ACC112 (cell line): ENCODE results near the gene CLEC16A.
"Not testable (repeated sequence)": the region's sequence is repeated elsewhere in the genome, so short reads cannot be mapped to it uniquely, and the experiment has no call there.

Experiments used
- H2AFZ ChIP-seq: fragments of 200-600 bp; sonication (generic); one replicate; pipeline ENCODE4 v1.6.0; 2017; ENCODE audit warnings: antibody characterized with exemption, low read length; ENCODE audit not compliant: unreplicated experiment
- H3K27ac ChIP-seq: fragments of 200-600 bp; sonication (generic); 2 replicates; pipeline ENCODE4 v1.5.1; 2014; ENCODE audit warnings: low read depth, mild to moderate bottlenecking, antibody characterized with exemption, low read length, moderate library complexity
- H3K27me3 ChIP-seq: fragments of 200-600 bp; sonication (generic); 2 replicates; pipeline ENCODE4 v1.6.1; 2014; ENCODE audit warnings: mild to moderate bottlenecking, antibody characterized with exemption, low read length, moderate library complexity, mixed read lengths; ENCODE audit not compliant: insufficient read depth
- H3K36me3 ChIP-seq: fragments of 200-600 bp; sonication (generic); 2 replicates; pipeline ENCODE4 v1.6.1; 2016; ENCODE audit warnings: mild to moderate bottlenecking, antibody characterized with exemption, low read length, moderate library complexity, mixed read lengths; ENCODE audit not compliant: insufficient read depth
- H3K4me1 ChIP-seq: fragments of 200-600 bp; sonication (generic); one replicate; pipeline ENCODE4 v1.6.1; 2016; ENCODE audit warnings: low read length, mixed read lengths; ENCODE audit not compliant: insufficient read depth, unreplicated experiment, control insufficient read depth
- H3K4me3 ChIP-seq: fragments of 200-600 bp; sonication (generic); 2 replicates; pipeline ENCODE4 v1.5.1; 2014; ENCODE audit warnings: mild to moderate bottlenecking, low read depth, low read length
- H3K79me2 ChIP-seq: fragments of 200-600 bp; sonication (generic); one replicate; pipeline ENCODE4 v1.6.0; 2016; ENCODE audit warnings: low read length; ENCODE audit not compliant: control insufficient read depth, unreplicated experiment, insufficient read depth

Gene CLEC16A

DNA sequence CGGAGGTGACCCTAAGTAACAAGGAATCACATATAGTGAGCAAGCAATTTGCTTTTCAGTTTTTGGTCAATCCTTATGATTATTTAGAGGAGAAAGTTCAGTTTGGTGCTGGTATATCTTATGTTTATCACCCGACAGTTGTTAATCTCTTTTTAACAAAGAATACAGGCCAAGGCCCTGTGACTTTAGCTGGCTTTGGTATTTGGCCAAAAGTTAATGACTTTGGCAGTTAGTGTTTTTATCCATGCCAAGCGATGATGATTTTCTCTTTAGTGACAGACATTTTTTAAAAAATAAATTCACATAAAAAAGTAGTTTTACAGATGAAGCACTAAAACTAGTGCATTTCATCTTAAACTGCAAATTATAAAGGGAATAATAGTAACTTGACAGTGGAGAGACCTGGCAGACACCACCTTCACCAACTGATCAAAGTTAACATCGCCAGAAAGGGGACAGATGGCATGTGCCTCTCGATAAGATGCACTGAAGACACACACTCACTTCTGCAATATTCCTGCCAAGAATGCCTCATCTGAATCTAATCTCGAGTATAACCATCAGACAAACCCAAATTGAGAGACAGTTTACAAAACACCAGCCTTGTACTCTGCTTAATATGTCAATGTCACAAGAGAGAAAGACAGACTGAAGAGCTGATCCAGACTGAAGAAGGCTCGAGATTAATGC lies 9.0 kb upstream of the CLEC16A start:
- Histone ChIP-seq H3K79me2 (peaks cover 75% of the 10 kb centered on the region), H3K27me3 (no peaks in the 10 kb centered on the region), H3K36me3 (no peaks in the 10 kb centered on the region), H3K4me1 (peaks cover 37% of the 10 kb centered on the region), H3K27ac (no peak overlapping the region), H3K4me3 (no peak overlapping the region), H2AFZ (no peak overlapping the region)

DNA sequence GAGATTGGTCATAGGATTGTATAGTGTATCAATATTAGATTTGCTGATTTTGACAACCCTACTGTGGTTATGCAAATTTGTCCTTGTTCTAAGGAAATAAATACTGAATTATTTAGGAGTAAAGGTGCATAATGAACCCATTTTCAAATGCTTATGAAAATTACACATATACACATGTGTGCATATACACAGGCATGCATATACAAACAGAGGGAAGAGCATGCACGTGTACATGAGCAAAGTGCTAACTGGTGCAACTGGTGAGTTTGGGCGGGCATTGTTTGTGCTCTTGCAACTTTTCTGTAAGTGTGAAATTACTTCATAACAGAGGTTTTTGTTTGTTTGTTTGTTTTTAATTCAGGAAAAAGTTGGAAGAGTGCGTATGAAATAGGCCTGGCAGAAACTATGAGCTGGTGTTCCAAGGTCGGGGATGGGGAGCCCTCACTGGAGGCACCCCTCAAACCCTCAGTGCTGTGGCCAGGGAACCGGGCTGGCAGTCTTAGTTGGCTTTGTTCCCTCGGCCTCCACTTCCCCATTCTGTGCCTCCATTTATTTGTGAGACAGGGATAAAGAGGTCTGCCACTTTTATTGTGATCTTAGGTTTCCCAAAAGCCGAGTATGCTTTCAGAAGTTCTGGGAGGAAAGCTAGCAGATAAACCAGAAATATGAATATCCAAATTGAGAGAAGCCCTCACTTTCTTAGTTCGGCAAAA lies 7.9 kb upstream of the CLEC16A start:
- H3K79me2 ChIP-seq: peaks cover 86% of the 10 kb centered on the region

DNA sequence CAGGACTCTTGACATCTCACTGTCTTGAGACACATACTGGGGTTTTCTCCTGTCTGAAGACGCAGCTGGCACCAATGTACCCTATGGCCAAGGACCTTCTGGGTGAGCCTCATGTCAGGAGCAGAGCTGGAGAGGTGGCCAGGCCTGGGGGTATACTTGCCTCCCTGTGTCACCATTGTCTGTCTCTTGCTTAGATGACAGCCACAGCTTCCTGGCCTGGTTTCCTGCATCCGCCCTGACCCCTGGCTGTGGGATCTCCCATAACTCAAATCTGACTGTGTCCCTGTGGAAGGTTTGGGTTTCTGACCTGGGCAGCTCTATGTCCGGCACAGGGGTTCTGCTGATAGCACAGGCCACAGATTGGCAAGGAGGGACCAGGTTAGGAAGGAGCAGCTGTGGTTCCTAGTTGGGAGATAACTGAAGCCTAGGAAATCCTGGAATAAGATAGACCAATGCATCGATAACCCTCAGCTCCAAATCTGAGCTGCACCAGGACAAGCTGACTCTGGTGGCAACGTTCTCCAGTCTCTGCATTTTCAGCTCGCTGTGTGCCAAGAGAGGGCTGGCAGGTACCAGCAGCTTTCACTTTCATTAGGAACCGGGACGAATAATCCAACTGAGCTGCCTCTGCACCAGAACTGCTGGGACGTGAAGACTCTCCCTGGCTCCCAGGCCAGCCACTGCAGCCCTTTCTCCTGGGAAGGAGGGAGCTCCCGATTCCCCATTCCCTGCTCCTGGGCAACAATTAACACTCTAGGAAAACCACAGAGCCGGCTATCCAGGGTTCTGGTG lies 7.1 kb upstream of the CLEC16A start:
- H3K36me3 ChIP-seq: no peaks in the 10 kb centered on the region
- H3K4me3 ChIP-seq: peak overlapping the region; percentile 44
- peaks cover 40% of the 10 kb centered on the region for H3K4me1 ChIP-seq
- no peaks in the 10 kb centered on the region for H3K27me3 ChIP-seq
- H3K27ac ChIP-seq: no peak overlapping the region
- no peak overlapping the region for H2AFZ ChIP-seq
- peaks cover 88% of the 10 kb centered on the region for H3K79me2 ChIP-seq

More for the DNA sequence above, 7.9 kb upstream of the CLEC16A start:
- Histone ChIP-seq H3K27me3 (no peaks in the 10 kb centered on the region), H3K27ac (no peak overlapping the region), H3K36me3 (no peaks in the 10 kb centered on the region), H3K4me3 (no peak overlapping the region), H2AFZ (no peak overlapping the region), H3K4me1 (peaks cover 40% of the 10 kb centered on the region)

DNA sequence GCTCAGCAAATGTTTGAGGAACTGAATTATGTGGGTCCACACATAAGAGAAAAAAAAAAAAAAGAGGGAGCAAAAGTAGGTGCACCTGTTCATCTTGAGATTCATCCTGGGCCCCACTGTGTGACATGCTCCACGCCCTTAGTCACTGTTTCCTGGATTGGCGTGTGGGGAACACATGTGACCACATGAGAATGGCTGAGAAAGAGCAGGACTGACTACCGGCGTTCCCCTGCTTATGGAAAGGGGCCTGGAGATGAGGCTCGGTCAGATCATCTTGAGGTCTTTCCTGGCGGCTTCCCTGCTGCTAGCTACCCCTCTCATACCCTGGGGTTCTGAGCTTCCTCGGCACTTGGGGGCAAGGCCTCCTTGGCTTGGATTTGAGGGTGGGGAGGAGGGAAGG lies 6.0 kb upstream of the CLEC16A start:
- no peaks in the 10 kb centered on the region for H3K27me3 ChIP-seq
- peaks cover 79% of the 10 kb centered on the region for H3K79me2 ChIP-seq
- H3K4me1 ChIP-seq: peaks cover 47% of the 10 kb centered on the region
- H3K27ac ChIP-seq: no peak overlapping the region
- H3K36me3 ChIP-seq: no peaks in the 10 kb centered on the region
- H3K4me3 ChIP-seq: 0 out of 2 replicates have a peak overlapping the region, but pooled peaks have one; percentile 85
- H2AFZ ChIP-seq: no peak overlapping the region

DNA sequence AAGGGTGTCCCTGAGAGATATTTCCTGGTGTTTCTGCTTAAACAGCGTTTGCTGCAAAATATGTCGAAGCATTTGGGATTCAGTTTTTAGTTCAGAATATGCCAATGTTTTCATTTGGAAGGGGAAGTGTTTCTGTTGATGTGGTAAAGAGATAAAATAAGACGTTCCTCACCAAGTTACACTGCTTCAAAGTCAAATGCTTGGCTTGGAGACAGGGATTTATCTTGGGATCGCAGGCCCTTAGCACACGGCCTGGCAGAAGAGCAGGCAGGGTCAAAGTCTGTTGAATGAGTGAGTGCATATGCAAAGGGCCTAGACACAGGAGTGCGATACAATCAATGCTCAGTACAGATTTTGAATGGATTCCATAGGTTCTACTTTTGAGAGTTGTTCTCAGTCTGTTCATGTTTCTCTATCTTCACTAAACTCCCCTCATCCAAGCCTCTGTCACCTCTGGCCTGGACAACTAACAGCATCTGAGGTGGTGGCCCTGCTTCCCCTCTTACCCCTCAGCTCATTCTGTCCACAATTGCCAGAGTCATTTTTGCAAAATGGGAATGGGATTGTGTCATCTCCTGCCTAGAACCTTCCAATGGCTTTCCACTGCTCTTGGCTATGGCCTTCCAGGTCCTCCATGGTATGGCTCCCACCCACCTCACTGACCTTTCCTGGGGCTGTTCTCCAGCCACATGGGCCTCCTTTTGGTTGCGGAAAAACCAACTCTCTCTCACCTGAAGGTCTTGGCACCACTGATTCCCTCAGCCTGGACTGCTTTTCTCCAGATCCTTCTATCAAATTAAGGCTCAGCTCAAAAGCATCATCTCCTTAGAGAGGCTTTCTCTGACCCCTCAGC lies 5.3 kb upstream of the CLEC16A start:
- Histone ChIP-seq H3K4me1 (peaks cover 54% of the 10 kb centered on the region), H2AFZ (no peak overlapping the region), H3K27ac (no peak overlapping the region), H3K79me2 (peaks cover 73% of the 10 kb centered on the region), H3K27me3 (no peaks in the 10 kb centered on the region), H3K4me3 (peak overlapping the region; percentile 85), H3K36me3 (no peaks in the 10 kb centered on the region)

DNA sequence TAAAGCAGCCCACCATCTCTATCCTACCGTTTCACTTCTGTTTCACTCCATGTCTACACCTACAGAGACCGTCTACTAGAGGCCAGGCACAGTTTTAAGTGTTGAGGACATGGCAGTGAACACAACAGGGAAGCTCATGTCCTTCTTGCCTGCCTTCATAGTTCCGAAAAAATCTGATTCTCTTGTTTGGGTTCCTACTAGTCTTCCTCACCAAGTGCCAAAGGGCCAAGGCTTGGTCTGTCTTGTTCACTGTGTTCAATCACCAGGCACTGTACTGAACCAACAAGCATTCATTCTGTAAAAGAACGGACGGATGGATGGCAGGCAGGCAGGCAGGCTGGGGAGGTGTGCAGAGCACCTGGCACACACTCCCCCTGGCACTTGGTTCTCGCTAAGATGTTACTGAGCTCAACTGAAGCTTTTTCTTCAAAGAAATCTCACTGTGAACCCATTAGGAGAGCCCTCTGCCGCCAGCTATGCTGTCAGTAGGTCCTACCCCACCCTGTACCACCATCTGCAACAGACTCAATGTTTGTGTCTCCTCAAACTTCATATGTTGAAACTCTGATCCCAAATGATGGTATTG lies 4.6 kb upstream of the CLEC16A start:
- Histone ChIP-seq H3K27ac (no peak overlapping the region), H2AFZ (no peak overlapping the region), H3K36me3 (no peaks in the 10 kb centered on the region), H3K27me3 (no peaks in the 10 kb centered on the region), H3K79me2 (peaks cover 68% of the 10 kb centered on the region), H3K4me1 (peaks cover 54% of the 10 kb centered on the region), H3K4me3 (peak overlapping the region; percentile 85)

DNA sequence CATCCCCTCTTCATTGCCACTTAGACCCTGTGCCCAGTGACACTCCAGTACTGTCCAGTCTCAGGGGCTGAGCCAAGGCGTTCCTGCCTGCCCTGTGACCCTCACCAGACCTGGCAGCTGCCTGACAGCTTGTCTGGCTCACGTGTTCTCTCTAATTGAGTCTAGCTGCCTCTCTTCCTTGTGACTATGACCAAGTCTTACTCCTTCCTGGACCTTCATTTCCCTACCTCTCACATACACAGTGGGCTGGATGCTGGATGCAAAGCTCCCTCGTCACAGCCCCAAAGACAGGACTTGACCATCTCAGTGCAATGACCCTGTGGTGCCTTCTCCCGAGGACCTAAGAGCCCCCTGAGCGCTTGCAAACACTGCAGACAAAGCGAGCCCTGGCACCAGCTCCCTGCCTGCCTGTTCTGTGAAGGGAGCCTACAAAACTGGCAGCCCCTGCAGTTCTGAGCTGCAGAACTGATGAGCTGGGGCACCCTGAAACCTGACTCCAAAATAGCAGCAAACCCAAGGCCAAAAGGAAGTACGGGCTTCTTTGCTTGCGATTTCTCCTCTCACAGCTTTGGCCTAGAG lies 3.8 kb upstream of the CLEC16A start:
- no peaks in the 10 kb centered on the region for H3K27me3 ChIP-seq
- H3K27ac ChIP-seq: no peak overlapping the region
- peak overlapping the region; percentile 85 for H3K4me3 ChIP-seq
- H2AFZ ChIP-seq: no peak overlapping the region
- H3K36me3 ChIP-seq: no peaks in the 10 kb centered on the region
- peaks cover 58% of the 10 kb centered on the region for H3K4me1 ChIP-seq
- H3K79me2 ChIP-seq: peaks cover 70% of the 10 kb centered on the region

DNA sequence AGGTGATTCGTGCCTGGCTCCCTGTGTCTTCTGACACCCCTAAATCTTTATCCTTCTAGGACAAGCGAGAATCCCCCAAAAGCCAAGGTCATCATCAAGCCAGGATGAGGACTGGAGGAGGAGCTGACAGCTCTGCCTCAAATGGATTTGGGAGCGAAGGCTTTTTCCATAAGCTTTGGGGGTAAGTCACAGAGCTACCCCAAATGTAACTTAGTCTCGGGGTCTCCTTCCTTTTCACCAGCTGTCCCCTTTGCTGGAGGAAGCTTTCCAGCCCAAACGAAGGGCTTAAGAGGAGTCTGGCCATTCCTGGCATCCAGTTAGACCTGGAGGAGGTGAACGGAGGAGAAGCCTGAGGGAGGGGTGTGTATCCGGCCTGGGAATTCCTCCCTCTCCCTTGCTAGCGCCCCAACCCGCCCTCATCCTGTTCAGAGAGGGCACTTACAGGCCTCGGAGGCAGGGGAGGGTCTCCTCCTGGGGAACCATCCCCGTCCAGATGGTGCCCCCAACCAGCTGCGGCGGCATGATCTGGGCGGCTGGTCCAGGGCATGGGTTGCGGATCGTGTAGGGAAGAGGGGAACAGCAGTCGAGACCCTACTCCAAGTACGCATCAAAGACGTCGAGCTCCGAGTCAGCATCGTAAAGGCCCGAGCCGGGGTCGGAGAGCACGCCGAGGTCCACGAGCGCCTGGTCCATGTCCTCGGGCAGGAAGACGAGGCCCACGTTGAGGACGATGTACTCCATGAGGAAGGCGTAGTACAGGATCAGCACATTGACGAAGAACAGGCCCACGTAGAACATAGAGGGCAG lies 3.0 kb upstream of the CLEC16A start:
- Histone ChIP-seq H3K36me3 (no peaks in the 10 kb centered on the region), H3K4me3 (peak overlapping the region; percentile 85), H3K4me1 (peaks cover 63% of the 10 kb centered on the region), H3K27ac (no peak overlapping the region), H2AFZ (no peak overlapping the region), H3K79me2 (peaks cover 71% of the 10 kb centered on the region), H3K27me3 (no peaks in the 10 kb centered on the region)

DNA sequence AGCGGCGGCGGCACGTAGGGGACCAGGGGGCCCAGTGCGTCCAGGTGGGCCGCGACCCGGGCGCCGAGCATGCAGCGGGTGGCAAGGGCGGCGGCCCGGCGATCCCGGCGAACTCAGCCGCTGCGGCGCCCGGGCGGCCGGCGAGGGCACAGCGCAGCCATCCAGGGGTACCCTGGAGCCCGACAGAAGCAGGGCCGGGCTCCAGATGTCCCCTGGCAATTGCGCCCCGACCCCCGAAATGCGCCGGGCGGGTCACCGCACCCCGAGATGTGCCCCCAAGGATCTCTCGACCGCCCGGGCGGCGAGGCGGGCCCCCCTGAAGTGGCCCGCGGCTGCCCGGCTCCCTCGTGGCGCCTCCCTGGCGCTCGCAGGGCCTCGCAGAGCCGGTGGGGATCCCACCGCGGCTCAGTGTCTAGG lies 2.4 kb upstream of the CLEC16A start:
- not testable (repeated sequence) for H2AFZ ChIP-seq, H3K36me3 ChIP-seq, H3K27ac ChIP-seq, H3K27me3 ChIP-seq
- H3K79me2 ChIP-seq: peaks cover 70% of the 10 kb centered on the region
- H3K4me1 ChIP-seq: peaks cover 59% of the 10 kb centered on the region
- H3K4me3 ChIP-seq: peak overlapping the region; percentile 85
